ENCODE measurements around the gene EMP1.
A peak's percentile ranks its signal among the peaks of the same experiment; 100 is the strongest.

Gene EMP1

GRCh38 chr12:13196130-13196921 lies at the start of gene EMP1:
Gene EMP1 (plus strand): TSS chr12:13196726. CDS start chr12:13211511, 14,785 bp downstream.
- DNase-seq, result peak; percentile 84

GRCh38 chr12:13147688-13148484 lies 48.6 kb upstream of the EMP1 start:
- no peak for DNase-seq

GRCh38 chr12:13148485-13148847 lies 48.1 kb upstream of the EMP1 start:
- DNase-seq, result no peak

- no peak for DNase-seq
These were observed 47.1 kb upstream of the EMP1 start for GRCh38 chr12:13149411-13149810.

- no peak for DNase-seq
These were observed 44.2 kb upstream of the EMP1 start for GRCh38 chr12:13152281-13152680.

GRCh38 chr12:13152756-13153155 lies 43.8 kb upstream of the EMP1 start:
- no peak for DNase-seq

- DNase-seq, result no peak
These were observed 43.3 kb upstream of the EMP1 start for GRCh38 chr12:13153180-13153579.

- no peak for DNase-seq
These were observed 42.4 kb upstream of the EMP1 start for GRCh38 chr12:13154027-13154538.

GRCh38 chr12:13154831-13155230 lies 41.7 kb upstream of the EMP1 start:
- no peak for DNase-seq

GRCh38 chr12:13156277-13156676 lies 40.2 kb upstream of the EMP1 start:
- DNase-seq, result no peak

GRCh38 chr12:13161172-13161571 lies 35.4 kb upstream of the EMP1 start:
- no peak for DNase-seq

GRCh38 chr12:13162904-13163303 lies 33.6 kb upstream of the EMP1 start:
- DNase-seq, result no peak

- no peak for DNase-seq
These were observed 32.5 kb upstream of the EMP1 start for GRCh38 chr12:13163868-13164635.

- DNase-seq, result no peak
These were observed 31.5 kb upstream of the EMP1 start for GRCh38 chr12:13164921-13165616.

- peak; percentile 90 for DNase-seq
These were observed 30.9 kb upstream of the EMP1 start for GRCh38 chr12:13165617-13166041.

- DNase-seq, result no peak
These were observed 29.3 kb upstream of the EMP1 start for GRCh38 chr12:13167226-13167625.

- DNase-seq, result no peak
These were observed 28.6 kb upstream of the EMP1 start for GRCh38 chr12:13167906-13168305.

- no peak for DNase-seq
These were observed 27.3 kb upstream of the EMP1 start for GRCh38 chr12:13169272-13169671.

- DNase-seq, result no peak
These were observed 25.5 kb upstream of the EMP1 start for GRCh38 chr12:13170892-13171490.

GRCh38 chr12:13171921-13172859 lies 24.3 kb upstream of the EMP1 start:
- no peak for DNase-seq
